Stimulated activated CD8-positive, alpha-beta memory T cell treated with anti-CD3 and anti-CD28 coated beads, Interleukin-7, amount 100 ng/mL, for 4 hours (primary cell): ENCODE measurements around the gene DMRT1.

Source experiments
- DNase-seq, 2 donors: peaks; one replicate each; pipeline ENCODE4 v3.0.0-alpha.2; 2020; ENCODE audit warnings: low read depth in 2 of 2

The DMRT1 gene

GRCh38 chr9:970151-970996 is 128.9 kb downstream of the DMRT1 start:
- DNase-seq = no peak

- DNase-seq = no peak
These were observed 130.5 kb downstream of the DMRT1 start for GRCh38 chr9:971901-972500.

GRCh38 chr9:972501-973294 is 131.2 kb downstream of the DMRT1 start:
- no peak for DNase-seq

- DNase-seq = no peak
These were observed 131.9 kb downstream of the DMRT1 start for GRCh38 chr9:973295-973834.

- DNase-seq = no peak
These were observed 132.8 kb downstream of the DMRT1 start for GRCh38 chr9:974031-974995.

- no peak for DNase-seq
These were observed 133.7 kb downstream of the DMRT1 start for GRCh38 chr9:974996-975739.

GRCh38 chr9:975740-976257 is 134.3 kb downstream of the DMRT1 start:
- DNase-seq = no peak

- DNase-seq = no peak
These were observed 134.9 kb downstream of the DMRT1 start, which contains the start of gene DMRT3 for GRCh38 chr9:976258-976942. Gene DMRT3, plus strand, starts transcription at chr9:976655. Its CDS starts 347 bp downstream, at chr9:977002.

GRCh38 chr9:976943-977837 is 135.7 kb downstream of the DMRT1 start:
- no peak for DNase-seq

GRCh38 chr9:977838-978830 is 136.6 kb downstream of the DMRT1 start:
- no peak for DNase-seq

- no peak for DNase-seq
These were observed 138.5 kb downstream of the DMRT1 start for GRCh38 chr9:979983-980382.

GRCh38 chr9:980640-981039 is 139.1 kb downstream of the DMRT1 start:
- no peak for DNase-seq

GRCh38 chr9:981491-981898 is 140.0 kb downstream of the DMRT1 start:
- DNase-seq = no peak

GRCh38 chr9:982394-983230 is 141.1 kb downstream of the DMRT1 start:
- DNase-seq = no peak

GRCh38 chr9:994005-994404 is 152.5 kb downstream of the DMRT1 start:
- DNase-seq = no peak

- no peak for DNase-seq
These were observed 153.7 kb downstream of the DMRT1 start for GRCh38 chr9:995192-995591.
